HG03045 (cell line): ENCODE results near the gene NPIPB2.
A peak's percentile ranks its signal among the peaks of the same experiment; 100 is the strongest.
"Not testable (repeated sequence)": the region's sequence is repeated elsewhere in the genome, so short reads cannot be mapped to it uniquely, and the experiment has no call there.

ENCODE experiments used
- ATAC-seq: cut with Tn5 transposase; IDR thresholded peaks from one replicate; pipeline ENCODE4 v1.9.1; 2021; ENCODE audit warnings: mild to moderate bottlenecking, moderate library complexity; ENCODE audit not compliant: unreplicated experiment

Gene NPIPB2

GRCh38 chr16:11962457-11962856, 20.6 kb upstream of the NPIPB2 start:
- not testable (repeated sequence) for ATAC-seq

GRCh38 chr16:11957591-11958395, 15.9 kb upstream of the NPIPB2 start:
- no peak for ATAC-seq

- no peak for ATAC-seq
These were observed 14.7 kb upstream of the NPIPB2 start for GRCh38 chr16:11956558-11956957.

- no peak for ATAC-seq
These were observed 13.9 kb upstream of the NPIPB2 start for GRCh38 chr16:11955713-11956123.

- ATAC-seq = not testable (repeated sequence)
These were observed 11.7 kb upstream of the NPIPB2 start for GRCh38 chr16:11953576-11953975.

GRCh38 chr16:11950388-11950787, 8.5 kb upstream of the NPIPB2 start:
- ATAC-seq = no peak

GRCh38 chr16:11949527-11949926, 7.7 kb upstream of the NPIPB2 start:
- no peak for ATAC-seq

GRCh38 chr16:11948819-11949218, 7.0 kb upstream of the NPIPB2 start:
- ATAC-seq = no peak

GRCh38 chr16:11946433-11946832, 4.6 kb upstream of the NPIPB2 start:
- no peak for ATAC-seq

- not testable (repeated sequence) for ATAC-seq
These were observed 14.5 kb downstream of the NPIPB2 start for GRCh38 chr16:11927350-11927749.

GRCh38 chr16:11924046-11924445, 17.8 kb downstream of the NPIPB2 start:
- not testable (repeated sequence) for ATAC-seq

GRCh38 chr16:11916524-11917285, 25.1 kb downstream of the NPIPB2 start:
- ATAC-seq = no peak

- ATAC-seq = peak; percentile 84
These were observed 26.0 kb downstream of the NPIPB2 start, which contains the start of gene GSPT1 for GRCh38 chr16:11915644-11916523. Gene GSPT1, minus strand, starts transcription at chr16:11915956. Its CDS starts 236 bp downstream, at chr16:11915720.

- ATAC-seq = peak; percentile 41
These were observed 26.7 kb downstream of the NPIPB2 start for GRCh38 chr16:11915114-11915643.

- ATAC-seq = peak; percentile 2
These were observed 27.4 kb downstream of the NPIPB2 start for GRCh38 chr16:11914210-11915113.

- no peak for ATAC-seq
These were observed 28.3 kb downstream of the NPIPB2 start for GRCh38 chr16:11913425-11914079.

- no peak for ATAC-seq
These were observed 31.9 kb downstream of the NPIPB2 start for GRCh38 chr16:11909653-11910545.
